ENCODE results near the gene NGRN.
"Not testable (repeated sequence)": the region's sequence is repeated elsewhere in the genome, so short reads cannot be mapped to it uniquely, and the experiment has no call there.

- not testable (repeated sequence) for TF ChIP-seq CTCF (conservative IDR thresholded peaks at IDR 0.05 in 1 of 2, IDR thresholded peaks at IDR 0.05 in 1 of 2; ENCODE audit: low read depth in 1 of 2, low read length in 2 of 2); EZH2 (IDR thresholded peaks at IDR 0.05; ENCODE audit: low read length, missing control alignments)
Measured at GRCh38 chr15:90281637-90282036, 16.2 kb downstream of the NGRN start.

All from fibroblast of lung (primary cell).